T-helper 2 cell (primary cell): ENCODE results near the gene HSPB7.
"Not testable (repeated sequence)": the region's sequence is repeated elsewhere in the genome, so short reads cannot be mapped to it uniquely, and the experiment has no call there.

ENCODE experiments used
- DNase-seq, 5 experiments: peaks; one replicate each; pipeline versions ENCODE4 v3.0.0 to v3.0.0-alpha.2; 2012 to 2022

Gene HSPB7

DNA sequence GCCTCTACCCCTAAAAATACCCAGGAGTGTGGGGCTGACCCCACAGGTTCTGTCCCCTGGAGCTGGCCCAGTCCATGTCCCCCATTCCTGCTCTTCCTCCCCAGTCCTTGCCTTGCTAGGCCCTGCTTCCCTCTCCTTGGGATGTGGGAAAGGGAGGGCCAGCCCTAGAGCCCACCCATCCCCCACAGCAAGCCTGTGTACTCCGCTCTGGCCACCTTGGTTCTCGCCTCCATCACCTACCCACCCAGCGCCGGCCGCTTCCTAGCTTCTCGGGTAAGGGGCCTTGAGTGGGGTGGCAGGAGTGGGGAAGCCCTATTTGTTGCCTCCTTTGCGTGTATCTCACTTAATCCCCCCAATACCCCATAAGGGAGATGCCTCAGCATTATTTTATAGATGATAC is 32.5 kb upstream of the HSPB7 start:
- no peak for DNase-seq

- peak in 3 of 5 experiments; percentile 12 to 28 (median 13) for DNase-seq
Observed at GRCh38 chr1:16048573-16049189, 30.8 kb upstream of the HSPB7 start.

DNA sequence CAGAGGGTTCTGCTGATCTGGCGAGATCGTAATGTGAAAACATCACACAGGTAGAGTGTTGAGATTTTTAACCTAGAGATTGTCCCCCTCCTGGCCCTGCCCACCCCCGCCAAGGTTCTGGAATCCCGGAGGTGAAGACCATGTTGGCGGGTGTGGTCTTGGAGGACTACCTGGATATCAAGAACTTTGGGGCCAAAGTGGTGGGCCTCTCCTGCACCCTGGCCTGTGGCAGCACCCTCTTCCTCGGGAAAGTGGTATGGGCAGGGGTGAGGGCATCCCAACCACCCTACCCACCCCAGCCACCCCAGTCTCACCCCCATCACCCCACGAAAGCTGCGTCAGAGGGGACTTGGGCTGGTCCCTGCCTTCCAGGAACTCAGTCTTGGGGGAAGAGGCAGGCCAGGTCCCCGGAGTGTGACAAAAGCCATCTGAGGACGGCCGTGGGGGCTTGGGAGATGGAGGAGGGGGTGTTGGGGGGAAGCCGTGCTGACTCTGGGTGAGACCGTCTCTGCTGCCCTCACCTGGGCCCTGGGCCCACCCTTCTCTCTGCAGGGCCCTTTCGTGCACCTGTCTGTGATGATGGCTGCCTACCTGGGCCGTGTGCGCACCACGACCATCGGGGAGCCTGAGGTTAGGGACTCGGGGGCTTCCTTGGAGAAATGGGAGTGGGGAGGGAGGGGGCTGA is 30.1 kb upstream of the HSPB7 start:
- no peak for DNase-seq

DNA sequence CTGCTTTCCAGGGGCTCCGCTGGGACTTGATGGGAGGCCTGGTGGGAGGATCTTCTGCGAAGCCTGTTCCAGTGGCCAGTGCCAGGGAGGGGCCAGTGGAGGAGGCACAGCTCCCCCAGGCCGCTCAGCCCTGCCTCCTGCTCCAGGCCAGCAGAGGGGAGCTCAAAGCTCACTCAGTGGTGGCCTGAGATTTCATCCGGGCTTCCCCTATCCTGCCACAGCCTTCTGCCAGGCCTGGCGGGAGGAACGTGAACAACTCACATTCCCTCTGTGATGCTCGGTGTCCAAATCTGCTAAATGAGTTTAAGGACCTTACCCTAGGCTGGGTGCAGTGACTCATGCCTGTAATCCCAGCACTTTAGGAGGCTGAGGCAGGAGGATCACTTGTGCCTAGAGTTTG is 29.0 kb upstream of the HSPB7 start:
- no peak for DNase-seq

DNA sequence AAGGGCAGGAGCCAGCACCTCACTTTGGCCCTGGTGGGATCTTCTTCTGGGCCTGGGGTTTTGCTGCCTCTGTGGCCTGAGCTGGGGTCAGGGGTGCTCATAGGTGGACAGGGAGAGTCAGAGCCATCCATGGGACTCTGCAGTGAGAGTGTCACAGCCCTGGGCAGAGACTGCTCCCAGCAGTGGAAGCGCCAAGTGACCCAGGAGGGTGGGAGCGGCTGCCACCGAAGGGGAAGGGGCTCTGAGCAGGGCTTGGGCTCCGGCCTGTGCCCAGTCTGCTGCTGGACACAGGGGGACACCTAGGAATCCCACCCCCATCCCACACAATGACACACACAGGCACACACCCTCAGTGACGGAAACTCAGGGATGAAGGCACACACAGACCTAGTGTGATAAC is 26.1 kb upstream of the HSPB7 start:
- DNase-seq, result no peak

DNA sequence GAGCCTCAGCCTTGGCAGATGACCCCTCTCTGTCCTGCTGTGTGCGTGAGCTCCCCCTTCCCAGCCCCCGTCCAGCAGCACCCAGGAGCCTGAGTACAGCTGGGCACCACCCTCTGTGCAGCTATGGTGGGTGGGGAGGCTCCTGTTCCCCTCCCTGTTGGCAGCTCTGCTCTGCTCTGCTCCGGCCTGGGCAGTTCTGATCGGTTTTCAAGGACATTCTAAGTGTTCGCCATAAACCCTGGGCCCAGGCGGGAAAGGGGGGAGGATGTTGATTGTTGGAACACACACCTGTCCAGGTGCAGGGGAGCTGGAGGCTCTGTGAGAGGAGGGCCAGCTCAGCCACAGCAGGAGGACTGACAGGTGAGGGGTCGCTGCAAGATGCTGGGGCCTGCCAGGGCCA is 25.7 kb upstream of the HSPB7 start, which contains the start of gene CLCNKB:
Gene CLCNKB (plus strand): TSS at position 262 of the 400 bp plus-strand sequence. CDS start 711 bp downstream, outside the sequence.
- DNase-seq, result no peak

GRCh38 chr1:16042654-16043053 is 24.8 kb upstream of the HSPB7 start:
- not testable (repeated sequence) for DNase-seq

GRCh38 chr1:16042096-16042495 is 24.3 kb upstream of the HSPB7 start:
- DNase-seq, result no peak

DNA sequence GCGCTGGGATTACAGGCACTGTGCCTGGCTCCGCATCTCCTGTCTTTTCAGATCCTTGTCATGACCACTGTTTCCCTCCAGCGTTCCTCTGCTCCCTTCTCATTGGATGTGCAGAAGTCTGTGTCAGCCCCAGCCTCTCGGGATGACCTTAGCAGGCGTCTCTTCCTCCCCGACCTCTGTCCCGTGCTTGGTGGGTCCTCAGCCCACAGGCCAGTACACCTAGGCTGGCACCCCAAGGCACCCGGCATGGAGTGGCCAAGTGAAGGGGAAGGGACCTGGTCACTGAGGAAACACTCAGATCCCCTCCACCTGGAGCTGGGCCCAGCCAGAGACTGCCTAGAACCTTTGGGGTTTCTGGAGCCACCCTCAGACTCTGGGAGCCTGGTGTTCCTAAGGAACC is 23.4 kb upstream of the HSPB7 start:
- no peak for DNase-seq

- not testable (repeated sequence) for DNase-seq
Observed at GRCh38 chr1:16039871-16040270, 22.0 kb upstream of the HSPB7 start.

- no peak for DNase-seq
Observed at GRCh38 chr1:16038620-16038912, 20.7 kb upstream of the HSPB7 start.

GRCh38 chr1:16036461-16036860 is 18.6 kb upstream of the HSPB7 start:
- not testable (repeated sequence) for DNase-seq

DNA sequence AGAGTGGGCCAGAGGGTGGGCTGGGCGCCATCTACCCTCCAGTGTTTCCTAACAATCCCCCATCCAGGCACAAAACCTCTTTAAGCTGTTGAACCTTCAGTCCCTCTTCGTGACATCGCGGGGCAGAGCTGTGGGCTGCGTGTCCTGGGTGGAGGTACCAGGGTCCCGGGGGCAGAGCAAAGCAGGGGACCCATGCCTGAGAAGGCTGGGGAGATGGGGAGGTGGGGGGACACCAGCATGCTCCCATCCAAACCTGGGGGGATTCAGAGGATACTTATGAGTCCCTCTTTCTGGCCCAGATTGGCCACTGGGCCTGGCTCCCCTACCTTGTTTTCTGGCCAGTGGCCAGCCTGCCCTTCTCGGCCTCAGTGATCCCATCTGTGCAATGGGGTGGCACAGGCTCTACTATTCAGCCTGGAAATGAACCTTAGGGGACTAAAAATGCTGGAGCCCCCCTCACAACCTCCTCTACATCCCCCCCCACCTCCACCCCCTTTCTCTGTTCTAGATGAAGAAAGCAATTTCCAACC is 15.3 kb upstream of the HSPB7 start:
- DNase-seq, result not testable (repeated sequence)

- DNase-seq, result peak in 3 of 5 experiments; percentile 20 to 54 (median 29)
Observed at GRCh38 chr1:16032388-16033102, 14.7 kb upstream of the HSPB7 start.

DNA sequence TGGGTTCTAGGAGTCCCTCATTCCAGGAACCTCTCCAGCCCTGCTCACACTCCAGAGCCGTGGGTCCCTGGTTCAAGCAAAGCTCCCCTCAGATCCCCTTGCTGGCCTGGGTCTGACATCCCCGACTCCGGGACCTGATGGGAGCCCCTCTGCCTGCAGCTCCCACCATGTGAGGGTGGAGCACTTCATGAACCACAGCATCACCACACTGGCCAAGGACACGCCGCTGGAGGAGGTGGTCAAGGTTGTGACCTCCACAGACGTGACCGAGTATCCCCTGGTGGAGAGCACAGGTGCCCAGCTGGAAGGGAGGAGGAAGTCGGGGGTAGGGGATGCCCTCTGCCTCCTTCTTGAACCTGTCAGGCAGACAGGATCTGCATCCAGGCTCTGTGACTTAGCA is 13.7 kb upstream of the HSPB7 start:
- no peak for DNase-seq

DNA sequence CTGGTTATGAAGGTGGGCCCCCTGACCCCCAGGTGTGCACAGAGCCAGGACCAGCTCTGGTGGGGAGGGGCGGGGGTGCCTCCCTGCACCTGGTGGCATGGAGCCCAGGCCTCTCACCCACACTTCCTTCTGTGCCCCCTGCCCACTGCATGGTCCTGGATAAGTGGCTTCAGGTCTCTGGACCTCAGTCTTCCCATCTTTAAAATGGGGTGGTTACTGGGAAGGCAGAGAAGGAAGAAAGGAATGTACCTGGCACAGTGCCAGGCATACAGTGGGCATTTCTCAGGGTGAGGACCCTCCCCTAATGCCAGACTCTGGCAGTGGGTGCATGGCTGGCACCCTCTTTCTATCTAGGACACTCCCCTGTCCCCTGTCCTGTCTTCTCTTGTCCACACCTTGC is 11.4 kb upstream of the HSPB7 start:
- no peak for DNase-seq

DNA sequence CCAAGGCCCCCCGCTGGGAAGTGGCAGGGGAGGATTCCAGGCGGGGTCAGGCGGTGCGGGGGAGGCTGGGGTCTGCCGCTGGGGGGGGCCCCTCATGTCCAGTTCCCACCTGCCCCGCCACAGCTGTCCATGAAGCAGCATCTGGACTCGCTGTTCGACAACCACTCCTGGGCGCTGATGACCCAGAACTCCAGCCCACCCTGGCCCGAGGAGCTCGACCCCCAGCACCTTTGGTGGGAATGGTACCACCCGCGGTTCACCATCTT is 11.1 kb upstream of the HSPB7 start:
- not testable (repeated sequence) for DNase-seq

- no peak for DNase-seq
Observed at GRCh38 chr1:16028237-16029002, 10.6 kb upstream of the HSPB7 start.

GRCh38 chr1:16026723-16027484 is 9.1 kb upstream of the HSPB7 start:
- peak in 2 of 5 experiments; percentile 26 to 27 for DNase-seq

- DNase-seq, result not testable (repeated sequence)
Observed at GRCh38 chr1:16026302-16026701, 8.5 kb upstream of the HSPB7 start.

- DNase-seq, result no peak
Observed at GRCh38 chr1:16023050-16023653, 5.3 kb upstream of the HSPB7 start.

GRCh38 chr1:16022393-16022792 is 4.5 kb upstream of the HSPB7 start:
- DNase-seq, result no peak
